GM23338 (cell line): Measurements from ENCODE around the gene CORO7.

ENCODE experiments used
- CREB1 ChIP-seq: fragments of 250-450 bp; sonication (Bioruptor Pico); IDR thresholded peaks from 2 replicates; pipeline ENCODE4 v1.5.0; 2020; ENCODE audit warnings: low read depth, mild to moderate bottlenecking, moderate library complexity
- EZH2 ChIP-seq: fragments of 200-600 bp; sonication (generic); IDR thresholded peaks from one replicate; pipeline ENCODE4 v1.8.0; 2017; ENCODE audit warnings: antibody characterized with exemption, mild to moderate bottlenecking, low read depth; ENCODE audit not compliant: unreplicated experiment
- EZH2phosphoT487 ChIP-seq: fragments of 200-600 bp; sonication (generic); IDR thresholded peaks from one replicate; pipeline ENCODE4 v1.8.1; 2018; ENCODE audit warnings: antibody characterized with exemption; ENCODE audit not compliant: unreplicated experiment
- JUNB ChIP-seq: IDR thresholded peaks from one replicate; pipeline ENCODE4 v1.6.1; 2016; ENCODE audit warnings: antibody characterized with exemption; ENCODE audit not compliant: unreplicated experiment
- NANOG ChIP-seq: IDR thresholded peaks from 2 replicates; pipeline ENCODE4 v1.6.1; 2016; ENCODE audit warnings: antibody characterized with exemption, borderline replicate concordance
- POLR2AphosphoS5 ChIP-seq: IDR thresholded peaks from 2 replicates; pipeline ENCODE4 v1.6.1; 2016; ENCODE audit warnings: antibody characterized with exemption, low read depth
- STAT1 ChIP-seq: IDR thresholded peaks from one replicate; pipeline ENCODE4 v1.6.1; 2016; ENCODE audit warnings: antibody characterized with exemption; ENCODE audit not compliant: unreplicated experiment
- ZNF114 ChIP-seq: fragments of 250-450 bp; sonication (Bioruptor Pico); IDR thresholded peaks from 2 replicates; pipeline ENCODE4 v1.5.0; 2020; ENCODE audit warnings: mild to moderate bottlenecking, moderate library complexity
- ZNF331 ChIP-seq: fragments of 250-450 bp; sonication (Bioruptor Pico); IDR thresholded peaks from 2 replicates; pipeline ENCODE4 v1.5.0; 2020; ENCODE audit warnings: low read depth, mild to moderate bottlenecking, moderate library complexity
- TF ChIP-seq, protein P1 (sequence below), 2 experiments: fragments of 200-600 bp in 1 of 2; sonication (generic) in 1 of 2; conservative IDR thresholded peaks; 2 replicates each; pipeline versions ENCODE4 v1.5.1 to v1.6.1; 2016 to 2017; ENCODE audit warnings: antibody characterized with exemption in 2 of 2, low read depth in 2 of 2, mild to moderate bottlenecking in 2 of 2, moderate library complexity in 1 of 2
- TF ChIP-seq, protein P2 (sequence below): IDR thresholded peaks from one replicate; pipeline ENCODE4 v1.6.1; 2018; ENCODE audit warnings: antibody characterized with exemption; ENCODE audit not compliant: unreplicated experiment
- TF ChIP-seq, protein P3 (sequence below): fragments of 250-450 bp; sonication (Bioruptor Pico); IDR thresholded peaks from 2 replicates; pipeline ENCODE4 v1.5.0; 2020; ENCODE audit warnings: mild to moderate bottlenecking, moderate library complexity
- TF ChIP-seq, protein P4 (sequence below): IDR thresholded peaks from 2 replicates; pipeline ENCODE4 v1.6.1; 2016; ENCODE audit warnings: antibody characterized with exemption

DNA sequence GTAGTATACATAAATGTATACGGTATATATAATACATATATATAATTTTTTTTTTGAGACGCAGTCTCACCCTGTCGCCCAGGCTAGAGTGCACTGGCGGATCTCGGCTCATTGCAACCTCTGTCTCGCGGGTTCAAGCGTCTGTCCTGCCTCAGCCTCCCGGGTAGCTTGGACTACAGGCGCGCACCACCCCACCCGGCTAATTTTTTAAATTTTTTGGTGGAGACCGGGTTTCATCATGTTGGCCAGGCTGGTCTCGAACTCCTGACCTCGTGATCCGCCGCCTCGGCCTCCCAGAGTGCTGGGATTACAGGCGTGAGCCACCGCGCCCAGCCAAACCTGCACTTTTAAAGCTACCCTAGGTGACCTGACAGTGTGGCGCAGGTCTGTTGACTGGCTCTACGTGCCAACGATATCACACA lies 66.0 kb downstream of the CORO7 start:
- TF ChIP-seq, protein P1, sequence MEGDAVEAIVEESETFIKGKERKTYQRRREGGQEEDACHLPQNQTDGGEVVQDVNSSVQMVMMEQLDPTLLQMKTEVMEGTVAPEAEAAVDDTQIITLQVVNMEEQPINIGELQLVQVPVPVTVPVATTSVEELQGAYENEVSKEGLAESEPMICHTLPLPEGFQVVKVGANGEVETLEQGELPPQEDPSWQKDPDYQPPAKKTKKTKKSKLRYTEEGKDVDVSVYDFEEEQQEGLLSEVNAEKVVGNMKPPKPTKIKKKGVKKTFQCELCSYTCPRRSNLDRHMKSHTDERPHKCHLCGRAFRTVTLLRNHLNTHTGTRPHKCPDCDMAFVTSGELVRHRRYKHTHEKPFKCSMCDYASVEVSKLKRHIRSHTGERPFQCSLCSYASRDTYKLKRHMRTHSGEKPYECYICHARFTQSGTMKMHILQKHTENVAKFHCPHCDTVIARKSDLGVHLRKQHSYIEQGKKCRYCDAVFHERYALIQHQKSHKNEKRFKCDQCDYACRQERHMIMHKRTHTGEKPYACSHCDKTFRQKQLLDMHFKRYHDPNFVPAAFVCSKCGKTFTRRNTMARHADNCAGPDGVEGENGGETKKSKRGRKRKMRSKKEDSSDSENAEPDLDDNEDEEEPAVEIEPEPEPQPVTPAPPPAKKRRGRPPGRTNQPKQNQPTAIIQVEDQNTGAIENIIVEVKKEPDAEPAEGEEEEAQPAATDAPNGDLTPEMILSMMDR (conservative IDR thresholded peaks at IDR 0.05; ENCODE audit: low read depth in 2 of 2) = no peak
- TF ChIP-seq EZH2phosphoT487 (no peak), POLR2AphosphoS5 (no peak), STAT1 (no peak), EZH2 (no peak), CREB1 (CRISPR knock-in tag) (no peak), ZNF331 (CRISPR knock-in tag) (no peak), JUNB (no peak), ZNF114 (no peak), NANOG (no peak)
- TF ChIP-seq, protein P2, sequence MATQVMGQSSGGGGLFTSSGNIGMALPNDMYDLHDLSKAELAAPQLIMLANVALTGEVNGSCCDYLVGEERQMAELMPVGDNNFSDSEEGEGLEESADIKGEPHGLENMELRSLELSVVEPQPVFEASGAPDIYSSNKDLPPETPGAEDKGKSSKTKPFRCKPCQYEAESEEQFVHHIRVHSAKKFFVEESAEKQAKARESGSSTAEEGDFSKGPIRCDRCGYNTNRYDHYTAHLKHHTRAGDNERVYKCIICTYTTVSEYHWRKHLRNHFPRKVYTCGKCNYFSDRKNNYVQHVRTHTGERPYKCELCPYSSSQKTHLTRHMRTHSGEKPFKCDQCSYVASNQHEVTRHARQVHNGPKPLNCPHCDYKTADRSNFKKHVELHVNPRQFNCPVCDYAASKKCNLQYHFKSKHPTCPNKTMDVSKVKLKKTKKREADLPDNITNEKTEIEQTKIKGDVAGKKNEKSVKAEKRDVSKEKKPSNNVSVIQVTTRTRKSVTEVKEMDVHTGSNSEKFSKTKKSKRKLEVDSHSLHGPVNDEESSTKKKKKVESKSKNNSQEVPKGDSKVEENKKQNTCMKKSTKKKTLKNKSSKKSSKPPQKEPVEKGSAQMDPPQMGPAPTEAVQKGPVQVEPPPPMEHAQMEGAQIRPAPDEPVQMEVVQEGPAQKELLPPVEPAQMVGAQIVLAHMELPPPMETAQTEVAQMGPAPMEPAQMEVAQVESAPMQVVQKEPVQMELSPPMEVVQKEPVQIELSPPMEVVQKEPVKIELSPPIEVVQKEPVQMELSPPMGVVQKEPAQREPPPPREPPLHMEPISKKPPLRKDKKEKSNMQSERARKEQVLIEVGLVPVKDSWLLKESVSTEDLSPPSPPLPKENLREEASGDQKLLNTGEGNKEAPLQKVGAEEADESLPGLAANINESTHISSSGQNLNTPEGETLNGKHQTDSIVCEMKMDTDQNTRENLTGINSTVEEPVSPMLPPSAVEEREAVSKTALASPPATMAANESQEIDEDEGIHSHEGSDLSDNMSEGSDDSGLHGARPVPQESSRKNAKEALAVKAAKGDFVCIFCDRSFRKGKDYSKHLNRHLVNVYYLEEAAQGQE = no peak
- TF ChIP-seq, protein P3, sequence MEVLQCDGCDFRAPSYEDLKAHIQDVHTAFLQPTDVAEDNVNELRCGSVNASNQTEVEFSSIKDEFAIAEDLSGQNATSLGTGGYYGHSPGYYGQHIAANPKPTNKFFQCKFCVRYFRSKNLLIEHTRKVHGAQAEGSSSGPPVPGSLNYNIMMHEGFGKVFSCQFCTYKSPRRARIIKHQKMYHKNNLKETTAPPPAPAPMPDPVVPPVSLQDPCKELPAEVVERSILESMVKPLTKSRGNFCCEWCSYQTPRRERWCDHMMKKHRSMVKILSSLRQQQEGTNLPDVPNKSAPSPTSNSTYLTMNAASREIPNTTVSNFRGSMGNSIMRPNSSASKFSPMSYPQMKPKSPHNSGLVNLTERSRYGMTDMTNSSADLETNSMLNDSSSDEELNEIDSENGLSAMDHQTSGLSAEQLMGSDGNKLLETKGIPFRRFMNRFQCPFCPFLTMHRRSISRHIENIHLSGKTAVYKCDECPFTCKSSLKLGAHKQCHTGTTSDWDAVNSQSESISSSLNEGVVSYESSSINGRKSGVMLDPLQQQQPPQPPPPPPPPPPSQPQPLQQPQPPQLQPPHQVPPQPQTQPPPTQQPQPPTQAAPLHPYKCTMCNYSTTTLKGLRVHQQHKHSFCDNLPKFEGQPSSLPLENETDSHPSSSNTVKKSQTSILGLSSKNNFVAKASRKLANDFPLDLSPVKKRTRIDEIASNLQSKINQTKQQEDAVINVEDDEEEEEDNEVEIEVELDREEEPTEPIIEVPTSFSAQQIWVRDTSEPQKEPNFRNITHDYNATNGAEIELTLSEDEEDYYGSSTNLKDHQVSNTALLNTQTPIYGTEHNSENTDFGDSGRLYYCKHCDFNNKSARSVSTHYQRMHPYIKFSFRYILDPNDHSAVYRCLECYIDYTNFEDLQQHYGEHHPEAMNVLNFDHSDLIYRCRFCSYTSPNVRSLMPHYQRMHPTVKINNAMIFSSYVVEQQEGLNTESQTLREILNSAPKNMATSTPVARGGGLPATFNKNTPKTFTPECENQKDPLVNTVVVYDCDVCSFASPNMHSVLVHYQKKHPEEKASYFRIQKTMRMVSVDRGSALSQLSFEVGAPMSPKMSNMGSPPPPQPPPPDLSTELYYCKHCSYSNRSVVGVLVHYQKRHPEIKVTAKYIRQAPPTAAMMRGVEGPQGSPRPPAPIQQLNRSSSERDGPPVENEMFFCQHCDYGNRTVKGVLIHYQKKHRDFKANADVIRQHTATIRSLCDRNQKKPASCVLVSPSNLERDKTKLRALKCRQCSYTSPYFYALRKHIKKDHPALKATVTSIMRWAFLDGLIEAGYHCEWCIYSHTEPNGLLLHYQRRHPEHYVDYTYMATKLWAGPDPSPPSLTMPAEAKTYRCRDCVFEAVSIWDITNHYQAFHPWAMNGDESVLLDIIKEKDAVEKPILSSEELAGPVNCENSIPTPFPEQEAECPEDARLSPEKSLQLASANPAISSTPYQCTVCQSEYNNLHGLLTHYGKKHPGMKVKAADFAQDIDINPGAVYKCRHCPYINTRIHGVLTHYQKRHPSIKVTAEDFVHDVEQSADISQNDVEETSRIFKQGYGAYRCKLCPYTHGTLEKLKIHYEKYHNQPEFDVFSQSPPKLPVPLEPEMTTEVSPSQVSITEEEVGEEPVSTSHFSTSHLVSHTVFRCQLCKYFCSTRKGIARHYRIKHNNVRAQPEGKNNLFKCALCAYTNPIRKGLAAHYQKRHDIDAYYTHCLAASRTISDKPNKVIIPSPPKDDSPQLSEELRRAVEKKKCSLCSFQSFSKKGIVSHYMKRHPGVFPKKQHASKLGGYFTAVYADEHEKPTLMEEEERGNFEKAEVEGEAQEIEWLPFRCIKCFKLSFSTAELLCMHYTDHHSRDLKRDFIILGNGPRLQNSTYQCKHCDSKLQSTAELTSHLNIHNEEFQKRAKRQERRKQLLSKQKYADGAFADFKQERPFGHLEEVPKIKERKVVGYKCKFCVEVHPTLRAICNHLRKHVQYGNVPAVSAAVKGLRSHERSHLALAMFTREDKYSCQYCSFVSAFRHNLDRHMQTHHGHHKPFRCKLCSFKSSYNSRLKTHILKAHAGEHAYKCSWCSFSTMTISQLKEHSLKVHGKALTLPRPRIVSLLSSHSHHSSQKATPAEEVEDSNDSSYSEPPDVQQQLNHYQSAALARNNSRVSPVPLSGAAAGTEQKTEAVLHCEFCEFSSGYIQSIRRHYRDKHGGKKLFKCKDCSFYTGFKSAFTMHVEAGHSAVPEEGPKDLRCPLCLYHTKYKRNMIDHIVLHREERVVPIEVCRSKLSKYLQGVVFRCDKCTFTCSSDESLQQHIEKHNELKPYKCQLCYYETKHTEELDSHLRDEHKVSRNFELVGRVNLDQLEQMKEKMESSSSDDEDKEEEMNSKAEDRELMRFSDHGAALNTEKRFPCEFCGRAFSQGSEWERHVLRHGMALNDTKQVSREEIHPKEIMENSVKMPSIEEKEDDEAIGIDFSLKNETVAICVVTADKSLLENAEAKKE (CRISPR knock-in tag) = no peak
- TF ChIP-seq, protein P4, sequence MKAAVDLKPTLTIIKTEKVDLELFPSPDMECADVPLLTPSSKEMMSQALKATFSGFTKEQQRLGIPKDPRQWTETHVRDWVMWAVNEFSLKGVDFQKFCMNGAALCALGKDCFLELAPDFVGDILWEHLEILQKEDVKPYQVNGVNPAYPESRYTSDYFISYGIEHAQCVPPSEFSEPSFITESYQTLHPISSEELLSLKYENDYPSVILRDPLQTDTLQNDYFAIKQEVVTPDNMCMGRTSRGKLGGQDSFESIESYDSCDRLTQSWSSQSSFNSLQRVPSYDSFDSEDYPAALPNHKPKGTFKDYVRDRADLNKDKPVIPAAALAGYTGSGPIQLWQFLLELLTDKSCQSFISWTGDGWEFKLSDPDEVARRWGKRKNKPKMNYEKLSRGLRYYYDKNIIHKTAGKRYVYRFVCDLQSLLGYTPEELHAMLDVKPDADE = no peak
